GM19372 (cell line): ENCODE data around the gene RAB40B.
"Not testable (repeated sequence)": the region's sequence is repeated elsewhere in the genome, so short reads cannot be mapped to it uniquely, and the experiment has no call there.

Experiments used
- ATAC-seq: cut with Tn5 transposase; IDR thresholded peaks from one replicate; pipeline ENCODE4 v1.9.1; 2021; ENCODE audit warnings: mild to moderate bottlenecking, low read depth, moderate library complexity; ENCODE audit not compliant: unreplicated experiment

The RAB40B gene

DNA sequence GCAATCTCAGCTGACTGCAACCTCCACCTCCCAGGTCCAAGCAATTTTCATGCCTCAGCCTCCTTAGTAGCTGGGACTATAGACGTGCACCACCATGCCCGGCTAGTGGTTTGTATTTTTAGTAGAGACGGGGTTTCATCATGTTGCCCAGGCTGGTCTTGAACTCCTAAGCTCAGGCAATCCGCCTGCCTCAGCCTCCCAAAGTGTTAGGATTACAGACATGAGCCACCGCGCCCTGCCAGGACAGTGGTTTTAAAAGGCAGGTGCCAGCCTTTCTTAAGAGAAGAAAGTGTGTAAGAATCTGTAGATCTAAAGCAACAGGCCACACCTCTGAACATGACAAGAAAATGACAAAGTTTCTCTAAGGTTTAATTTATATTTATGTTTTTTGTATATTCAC lies 43.9 kb downstream of the RAB40B start:
- ATAC-seq, result not testable (repeated sequence)

DNA sequence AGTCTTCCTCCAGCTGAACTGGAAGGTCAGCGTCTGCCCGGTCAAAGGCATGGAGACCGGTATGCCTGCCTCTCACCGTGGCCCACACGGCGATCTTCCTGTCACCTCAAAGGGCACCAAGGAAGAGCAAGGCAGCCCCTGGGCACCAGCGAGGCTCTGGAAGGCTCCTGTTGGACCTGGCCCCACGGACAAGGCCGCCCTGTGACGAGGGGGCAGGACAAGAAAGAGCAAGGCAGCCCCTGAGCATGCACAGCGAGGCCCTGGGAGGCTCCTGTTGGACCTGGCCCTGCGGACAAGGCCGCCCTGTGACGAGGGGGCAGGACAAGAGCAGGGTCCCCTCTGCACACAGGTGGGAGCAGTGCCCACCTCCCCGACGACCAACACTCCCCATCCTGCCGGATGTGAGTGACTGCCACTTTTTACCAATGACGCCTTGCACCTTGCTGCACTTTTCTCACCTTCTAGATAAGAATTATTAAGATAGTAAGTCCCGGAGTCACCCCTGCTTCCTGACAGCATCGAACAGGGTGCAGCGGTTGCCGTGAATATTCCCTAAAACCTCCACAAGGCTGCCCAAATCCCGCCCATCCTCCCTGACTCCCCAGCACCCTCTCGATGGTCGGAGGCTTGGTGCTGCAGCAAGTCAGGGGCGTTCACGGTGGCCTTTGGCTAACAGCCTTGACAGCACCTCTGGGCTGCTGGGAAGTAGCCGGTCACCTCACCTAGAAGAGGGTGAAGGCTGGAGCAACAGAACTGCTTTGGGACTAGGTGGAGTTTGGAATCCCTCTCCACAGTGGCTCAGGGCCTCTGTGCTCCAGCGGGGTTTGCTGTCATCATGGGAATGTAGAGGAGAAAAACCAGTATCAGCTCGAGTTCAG lies 44.6 kb downstream of the RAB40B start:
- ATAC-seq, result no peak

DNA sequence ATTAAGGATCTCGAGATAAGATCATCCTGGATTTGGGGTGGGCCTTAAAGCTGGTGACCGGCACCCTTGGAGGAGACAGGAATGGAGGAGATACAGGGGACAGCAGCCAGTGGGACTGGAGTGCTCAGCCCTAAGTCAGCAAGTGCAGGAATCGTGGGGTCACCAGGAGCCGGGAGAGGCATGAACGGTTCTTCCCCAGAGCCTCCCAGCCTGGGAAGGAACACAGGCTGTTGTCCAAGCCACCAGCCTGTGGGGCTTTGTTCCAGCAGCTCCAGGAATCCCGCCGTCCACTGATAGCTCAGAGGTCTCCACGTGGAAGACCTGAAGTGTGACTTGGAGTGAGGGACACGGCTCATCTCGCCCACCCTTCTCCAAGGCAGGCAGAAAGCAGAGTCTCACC lies 47.8 kb downstream of the RAB40B start:
- ATAC-seq, result no peak

DNA sequence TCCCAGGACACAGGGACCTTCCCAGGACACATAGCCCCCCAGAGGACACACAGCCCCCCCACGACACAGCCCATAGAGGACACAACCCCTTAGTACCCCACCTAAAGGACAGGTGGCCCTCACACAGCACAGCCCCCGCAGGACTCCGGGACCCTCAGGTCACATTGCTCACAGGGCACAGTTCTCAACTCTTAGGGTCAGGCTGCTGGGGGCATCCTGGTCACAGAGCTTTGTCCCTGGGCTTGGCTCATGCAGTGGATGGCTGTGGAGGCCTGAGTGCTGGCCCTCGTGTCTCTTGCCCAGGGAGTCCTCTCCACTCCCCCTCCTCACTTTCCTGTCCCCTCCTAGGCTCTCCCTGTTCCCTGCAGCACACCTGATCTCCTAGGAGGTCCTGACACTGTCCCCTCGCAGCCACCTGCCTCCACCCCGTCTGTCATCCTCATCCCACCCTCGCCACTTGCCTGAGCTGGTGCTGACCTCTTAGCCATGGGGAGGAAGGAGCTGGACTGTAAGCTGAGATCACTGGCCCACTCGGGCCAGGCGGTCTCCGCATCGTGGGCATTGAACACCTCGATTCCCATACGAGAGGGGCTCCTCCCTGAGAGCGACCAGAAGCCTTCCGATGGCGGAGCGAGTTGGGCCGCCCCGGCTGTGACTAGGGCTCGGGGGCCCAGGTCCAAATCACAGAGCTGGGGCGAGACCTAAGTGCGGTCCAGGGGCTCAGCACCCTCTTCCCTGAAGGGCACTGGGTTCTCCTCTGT lies 48.8 kb downstream of the RAB40B start:
- ATAC-seq, result no peak

DNA sequence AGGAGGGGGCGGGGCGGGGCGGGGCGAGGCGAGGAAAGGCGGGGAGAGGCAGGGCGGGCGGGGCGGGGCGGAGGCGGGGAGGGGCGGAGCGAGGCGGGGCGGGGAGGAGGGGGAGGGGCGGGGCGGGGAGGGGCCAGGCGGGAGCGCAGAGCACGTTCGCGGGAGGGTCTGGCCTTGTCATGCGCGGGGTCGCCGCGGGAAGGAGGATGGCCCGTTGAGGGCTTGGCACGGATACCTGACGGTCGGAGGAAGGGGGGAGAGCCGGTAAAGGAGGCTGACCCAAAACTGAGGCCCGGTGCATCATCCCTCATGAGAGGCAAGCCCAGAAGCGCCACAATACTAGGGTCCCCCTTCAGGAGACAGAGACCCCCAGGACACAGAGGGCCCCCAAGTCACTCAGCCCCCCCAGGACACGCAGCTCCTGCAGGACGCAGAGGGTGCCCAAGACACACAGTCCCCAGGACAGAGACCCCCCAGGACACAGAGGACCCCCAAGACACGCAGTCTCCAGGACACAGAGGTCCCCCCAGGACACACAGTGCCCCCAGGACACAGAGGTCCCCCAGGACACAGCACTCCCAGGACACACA lies 49.7 kb downstream of the RAB40B start:
- no peak for ATAC-seq

DNA sequence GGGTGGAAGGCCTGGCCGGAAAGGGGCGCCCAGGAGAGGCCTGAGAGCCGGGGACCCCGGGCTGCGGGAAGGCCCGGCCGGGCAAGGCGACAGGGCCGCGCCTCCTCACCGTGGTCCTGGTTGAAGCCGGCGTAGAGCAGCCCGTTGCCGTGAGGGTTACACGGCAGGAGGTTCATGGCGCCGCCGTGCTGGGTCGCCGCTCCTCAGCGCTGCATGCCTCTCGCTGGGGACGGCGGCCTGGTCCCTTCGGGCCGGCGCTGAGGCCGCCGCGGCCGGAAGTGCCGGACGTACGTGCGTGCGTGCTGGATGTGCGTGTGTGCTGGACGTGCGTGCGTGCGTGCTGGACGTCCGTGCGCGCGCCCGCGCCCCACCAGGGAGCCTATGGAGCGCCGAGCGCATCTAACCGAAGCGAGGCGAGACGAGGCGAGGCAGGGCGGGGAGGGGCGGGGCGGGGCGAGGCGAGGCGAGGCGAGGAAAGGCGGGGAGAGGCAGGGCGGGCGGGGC lies 50.3 kb downstream of the RAB40B start, which contains the start of gene WDR45B:
TSS of gene WDR45B (minus strand) at position 280 of the 504 bp plus-strand sequence. CDS start at position 176, 104 bp downstream.
- peak; percentile 81 for ATAC-seq

DNA sequence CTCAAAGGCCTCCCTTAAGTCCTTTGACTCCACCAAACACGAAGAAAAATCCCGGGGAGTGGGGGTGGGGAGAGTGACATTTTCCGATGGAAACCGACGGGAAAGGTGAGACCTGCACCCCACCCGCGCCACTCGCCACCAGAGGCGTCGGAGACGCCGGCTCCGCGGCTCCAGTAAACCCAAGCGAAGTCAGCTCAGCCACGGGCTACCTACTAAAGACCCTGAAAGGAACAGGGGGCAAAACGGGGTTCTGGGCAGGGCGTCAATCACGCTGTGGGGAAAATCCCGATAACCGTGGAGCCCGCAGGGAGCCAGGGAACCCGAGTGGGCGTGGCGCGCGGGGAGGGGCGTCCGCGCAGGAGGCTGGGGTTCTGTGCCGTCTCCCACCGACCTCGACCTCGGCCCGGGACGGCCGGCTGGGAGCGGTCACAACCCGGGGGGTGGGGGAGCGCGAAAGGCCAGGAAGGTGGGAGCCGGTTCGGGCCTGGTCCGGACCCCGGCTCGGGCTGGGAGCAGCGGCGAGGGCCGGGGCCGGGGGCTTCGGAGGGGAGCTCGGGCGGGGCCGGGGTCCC lies 50.8 kb downstream of the RAB40B start:
- peak; percentile 44 for ATAC-seq

DNA sequence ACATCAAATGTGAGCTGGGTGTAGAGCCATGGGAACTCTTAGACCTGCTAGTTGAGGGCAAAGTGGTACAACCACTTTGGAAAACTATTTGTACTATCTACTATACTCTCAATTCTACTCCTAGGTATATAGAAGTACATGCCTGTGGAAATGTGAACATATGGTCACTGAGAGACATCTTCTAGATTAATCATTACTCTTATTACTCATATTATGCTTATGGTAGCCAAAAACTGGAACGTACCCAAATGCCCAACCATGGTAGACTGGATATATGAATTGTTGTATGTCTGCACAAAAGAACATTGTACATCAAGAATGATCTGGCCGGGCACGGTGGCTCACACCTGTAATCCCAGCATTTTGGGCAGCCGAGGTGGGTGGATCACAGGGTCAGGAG lies 53.0 kb downstream of the RAB40B start:
- no peak for ATAC-seq

DNA sequence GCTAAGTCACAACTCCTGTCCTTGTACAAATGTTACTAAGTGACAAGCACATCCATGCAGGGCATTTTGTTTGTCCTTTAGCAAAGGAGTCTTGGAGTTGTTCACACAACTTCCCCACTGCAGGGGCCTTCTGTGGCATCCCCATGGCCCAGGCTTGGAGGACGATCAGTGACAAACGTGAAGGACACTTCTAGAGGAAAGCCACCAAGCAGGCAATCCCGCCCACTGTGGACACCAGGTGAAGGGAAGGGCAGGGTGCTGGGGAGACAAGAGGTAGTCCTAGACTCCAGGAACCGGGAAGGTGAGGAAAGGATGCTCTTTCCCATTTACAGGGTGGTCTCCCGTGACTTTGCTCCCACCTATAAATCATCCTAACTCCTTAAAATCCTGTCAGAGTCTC lies 54.4 kb downstream of the RAB40B start:
- no peak for ATAC-seq

DNA sequence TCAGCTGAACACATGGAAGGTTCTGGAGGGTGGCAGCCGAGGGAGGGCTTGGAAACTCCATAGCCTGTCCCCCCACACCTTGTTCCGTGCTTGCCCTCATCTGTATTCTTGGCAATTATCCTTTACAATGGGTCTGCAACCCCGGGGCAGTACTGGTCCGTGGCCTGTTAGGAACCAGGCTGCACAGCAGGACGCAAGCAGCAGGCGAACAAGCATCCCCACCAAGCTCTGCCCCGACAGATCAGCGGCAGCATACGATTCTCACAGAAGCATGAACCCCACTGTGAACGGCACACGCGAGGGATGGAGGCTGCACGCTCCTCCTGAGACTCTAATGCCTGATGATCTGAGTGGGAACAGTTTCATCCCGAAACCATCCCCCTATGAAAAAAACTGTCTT lies 56.5 kb downstream of the RAB40B start:
- ATAC-seq, result no peak

DNA sequence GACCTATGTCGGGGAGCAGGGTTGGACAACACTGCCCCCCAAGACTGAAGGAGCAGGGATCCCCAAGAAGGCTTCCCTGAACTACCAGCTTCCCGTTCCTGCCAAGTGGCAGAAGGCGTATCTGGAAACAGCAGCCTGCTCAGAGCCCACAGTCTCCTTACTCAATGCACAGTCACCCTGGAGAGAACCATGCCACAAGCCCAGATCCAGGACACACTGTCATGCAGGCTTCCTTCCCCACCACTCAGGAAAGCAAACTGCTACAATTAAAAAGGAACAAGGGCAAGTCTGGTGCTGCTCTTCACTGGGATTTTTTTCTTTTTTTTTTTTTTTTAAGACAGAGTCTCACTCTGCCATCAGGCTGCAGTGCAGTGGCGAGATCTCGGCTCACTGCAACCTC lies 58.5 kb downstream of the RAB40B start:
- ATAC-seq, result no peak

DNA sequence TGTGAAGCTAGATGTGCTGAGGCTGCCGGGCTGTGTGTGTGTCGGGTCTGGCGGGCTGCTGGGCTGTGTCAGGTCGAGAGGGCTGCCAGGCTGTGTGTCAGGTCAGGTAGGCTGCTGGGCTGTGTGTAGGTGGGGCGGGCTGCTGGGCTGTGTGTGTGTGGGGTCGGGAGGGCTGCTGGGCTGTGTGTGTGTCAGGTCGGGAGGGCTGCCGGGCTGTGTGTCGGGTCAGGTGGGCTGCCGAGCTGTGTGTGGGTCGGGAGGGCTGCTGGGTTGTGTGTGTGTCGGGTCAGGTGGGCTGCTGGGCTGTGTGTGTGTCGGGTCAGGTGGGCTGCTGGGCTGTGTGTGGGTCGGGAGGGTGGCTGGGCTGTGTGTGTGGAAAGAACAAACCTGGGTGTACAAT lies 58.9 kb downstream of the RAB40B start:
- no peak for ATAC-seq

DNA sequence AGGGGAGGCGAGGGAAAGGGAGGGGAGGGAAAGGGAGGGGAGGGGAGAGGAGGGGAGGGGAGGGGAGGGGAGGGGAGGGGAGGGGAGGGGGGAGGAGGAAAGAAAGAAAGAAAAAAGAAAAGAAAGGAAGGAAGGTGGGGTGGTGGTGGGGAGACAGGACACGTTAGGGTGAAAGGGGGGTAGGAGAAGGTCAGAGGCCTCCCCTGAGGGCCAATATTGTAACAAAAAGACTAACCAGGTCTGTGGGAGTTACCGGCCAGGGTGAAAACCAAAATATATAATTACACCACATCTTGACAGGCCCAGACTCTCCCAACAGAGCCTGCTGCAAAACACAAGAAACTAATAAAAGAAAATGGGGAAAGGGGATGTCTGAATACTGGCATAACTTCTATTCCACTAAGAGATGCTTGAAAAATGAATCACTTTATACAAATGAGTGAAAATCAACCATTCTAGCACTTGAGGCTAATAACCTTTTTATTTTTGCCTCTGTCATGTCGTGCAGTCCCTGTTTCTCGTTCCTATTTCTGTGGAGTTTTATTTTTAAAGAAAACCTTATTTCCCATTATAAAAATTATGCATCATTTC lies 60.2 kb downstream of the RAB40B start:
- ATAC-seq, result no peak

DNA sequence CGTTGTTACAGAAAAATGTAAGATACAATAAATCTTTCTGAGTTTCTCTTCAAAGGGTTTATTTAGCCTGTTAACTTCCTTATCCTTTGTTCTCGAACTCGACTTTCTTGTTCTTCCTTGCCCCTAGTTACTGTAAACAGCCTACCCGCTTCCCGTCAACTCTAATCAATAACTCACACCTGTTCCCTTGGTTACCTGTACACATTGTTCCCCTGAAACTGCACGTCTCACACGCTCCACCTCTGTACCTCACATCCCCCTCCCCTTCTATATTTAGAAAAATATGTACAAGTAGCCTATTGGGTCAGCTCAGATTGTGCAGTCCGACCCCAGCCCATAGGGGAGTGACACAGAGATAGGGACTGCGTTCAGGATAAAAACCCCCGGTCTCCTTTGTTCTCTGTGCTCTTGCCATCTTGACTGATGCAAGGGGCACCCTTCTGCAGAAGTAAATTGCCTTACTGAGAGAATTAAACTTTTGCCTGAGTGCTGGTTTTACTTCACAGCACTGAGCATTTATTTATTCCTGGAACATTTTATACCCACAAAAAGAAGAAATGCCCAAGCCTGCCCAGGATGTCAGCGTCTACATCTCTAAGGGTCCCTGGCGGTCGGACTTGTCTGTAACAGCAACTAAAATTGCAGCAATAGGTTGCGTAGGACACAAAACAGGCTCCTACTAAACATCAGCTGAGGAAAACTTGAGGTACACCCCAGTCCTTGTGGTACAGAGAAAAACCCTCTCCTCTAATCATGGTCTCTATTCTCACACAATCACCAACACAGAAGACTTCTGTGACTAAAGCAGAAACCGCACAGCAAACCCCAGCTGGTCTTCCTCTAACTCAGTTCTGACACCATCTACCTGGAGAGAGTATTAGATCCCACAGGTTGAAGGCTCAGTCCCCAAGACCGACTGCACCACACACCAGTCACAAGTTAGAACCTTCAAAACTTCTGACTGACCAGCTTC lies 61.6 kb downstream of the RAB40B start:
- no peak for ATAC-seq

DNA sequence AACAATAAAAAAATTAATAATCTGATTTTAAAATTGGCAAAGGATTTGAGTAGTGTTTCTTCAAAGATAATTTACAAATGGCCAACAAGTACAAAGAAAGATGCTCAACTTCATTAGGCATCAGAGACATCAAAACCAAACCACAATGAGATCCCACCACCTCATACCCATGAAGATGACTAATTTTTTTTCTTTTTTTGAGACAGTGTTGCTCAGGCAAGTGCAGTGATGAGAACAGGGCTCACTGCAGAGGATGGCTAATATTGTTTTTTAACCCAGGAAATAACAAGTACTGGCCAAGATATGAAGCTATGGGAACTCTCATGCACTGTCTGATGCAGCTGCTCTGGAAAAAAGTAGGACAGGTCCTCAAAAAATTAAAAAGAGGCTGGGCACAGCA lies 65.2 kb downstream of the RAB40B start:
- ATAC-seq, result no peak

DNA sequence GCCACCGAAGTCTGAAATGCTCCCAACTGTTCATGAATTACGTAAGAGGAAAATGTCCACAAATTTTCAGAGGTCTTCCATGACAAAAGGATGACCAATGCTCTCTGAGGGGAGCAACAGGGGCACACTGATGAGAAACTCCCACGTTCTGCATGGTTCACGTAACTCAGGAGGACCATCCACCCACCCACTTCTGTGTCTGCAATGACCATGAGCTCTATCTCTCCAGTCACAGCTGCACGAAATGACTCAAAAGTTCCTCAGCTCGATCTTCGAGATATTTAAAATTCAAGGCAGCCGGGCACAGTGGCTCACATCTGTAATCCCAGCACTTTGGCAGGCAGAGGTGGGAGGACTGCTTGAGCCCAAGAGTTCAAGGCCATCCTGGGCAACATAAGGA lies 66.0 kb downstream of the RAB40B start:
- no peak for ATAC-seq

DNA sequence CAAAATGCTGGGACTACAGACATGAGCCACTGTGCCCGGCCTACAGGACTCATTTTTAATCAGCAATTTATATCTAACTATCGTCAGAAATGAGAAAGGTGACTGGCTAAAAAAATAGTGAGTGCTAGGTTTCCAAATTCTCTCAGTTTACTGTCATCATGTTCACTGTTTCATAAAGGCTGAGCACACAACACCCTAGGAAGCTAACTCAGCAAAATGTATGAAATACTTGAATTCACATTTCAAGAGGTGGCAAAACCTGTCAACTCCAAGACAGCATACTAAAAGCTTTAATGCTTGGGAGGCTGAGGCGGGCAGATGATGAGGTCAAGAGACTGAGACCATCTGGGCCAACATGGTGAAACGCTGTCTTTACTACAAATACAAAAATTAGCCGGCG lies 67.0 kb downstream of the RAB40B start:
- no peak for ATAC-seq

DNA sequence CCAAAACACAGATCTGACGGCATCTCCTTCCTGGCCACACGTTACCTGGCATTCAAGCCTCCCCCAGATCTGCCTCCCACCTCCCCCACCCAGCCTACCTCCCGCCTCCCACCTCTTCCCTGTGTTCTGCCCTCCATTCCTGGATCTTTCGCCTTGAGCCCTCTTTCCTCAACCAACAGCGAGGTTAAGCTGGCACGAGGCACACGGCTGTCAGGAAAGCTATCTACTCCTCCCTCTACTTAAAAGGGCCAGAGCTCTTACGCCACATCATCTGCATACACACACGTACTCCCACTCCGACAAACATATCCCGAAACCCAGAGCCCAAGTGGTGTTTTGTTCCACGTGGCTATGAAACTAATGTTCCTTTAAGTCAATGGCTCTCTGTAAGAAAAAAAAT lies 68.3 kb downstream of the RAB40B start:
- no peak for ATAC-seq

DNA sequence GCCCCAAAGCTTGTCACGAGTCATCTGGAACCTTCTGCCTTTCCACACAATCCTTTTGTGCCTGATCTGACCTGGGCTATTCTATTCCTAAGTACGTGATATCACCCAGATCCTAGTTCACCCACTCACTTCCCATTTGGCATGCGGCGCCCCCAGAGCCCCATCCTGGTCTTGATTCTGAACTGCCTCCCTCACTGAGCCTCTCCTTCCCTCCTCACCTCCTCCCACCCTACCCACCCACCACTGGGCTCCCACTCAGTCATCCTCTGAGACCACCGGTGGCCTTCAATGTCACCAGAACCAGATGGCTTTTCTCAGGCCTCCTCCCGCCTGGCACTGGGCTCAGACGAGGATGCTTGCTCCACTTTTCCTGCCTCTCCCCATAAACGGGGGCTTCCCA lies 68.8 kb downstream of the RAB40B start:
- ATAC-seq, result no peak
